SK-N-SH (cell line): ENCODE results near the gene DENND2D. TPM values are rescaled to one million over a fixed set of nuclear protein-coding genes. Genes with fewer than 3 reads are reported as not detected.

Experiments used
- CTCF ChIA-PET: fragments of 300-600, 350-600 bp; formaldehyde crosslinking; extraction: SDS; loops from one replicate; lab custom pipeline; 2021; lab: Yijun Ruan, JAX
- POLR2A ChIA-PET: fragments of 350-600 bp; sonication (Branson Sonifier 250); formaldehyde crosslinking; extraction: SDS; loops from one replicate; lab custom pipeline; 2020; ENCODE audit warnings: antibody characterized with exemption, inconsistent platforms; lab: Yijun Ruan, JAX
- DNase-seq: peaks from one replicate; pipeline ENCODE4 v3.0.0; 2012
- H2AFZ ChIP-seq: fragments of 200-600 bp; sonication (generic); 2 replicates; pipeline ENCODE4 v1.8.1; 2016; ENCODE audit warnings: antibody characterized with exemption, mild to moderate bottlenecking, low read depth
- H3F3A ChIP-seq: fragments of 200-600 bp; sonication (generic); replicated peaks from 2 replicates; pipeline ENCODE3; 2016; ENCODE audit warnings: antibody characterized with exemption, mild to moderate bottlenecking; ENCODE audit not compliant: insufficient read depth
- H3K27ac ChIP-seq, 2 experiments: fragments of 200-500 bp in 1 of 2; fragments of 200-600 bp in 1 of 2; sonication (Bioruptor generic) in 1 of 2; sonication (generic), shearing (Covaris generic) in 1 of 2; 2 replicates each; pipeline versions ENCODE4 v1.5.1 to v1.6.1; 2014 to 2016; ENCODE audit warnings: low read depth in 2 of 2, inconsistent platforms in 1 of 2, low read length in 1 of 2, mild to moderate bottlenecking in 1 of 2, mixed read lengths in 1 of 2
- H3K27me3 ChIP-seq: fragments of 200-600 bp; sonication (generic), shearing (Covaris generic); 2 replicates; pipeline ENCODE4 v1.6.1; 2016; ENCODE audit warnings: mixed run types; ENCODE audit not compliant: insufficient read depth
- H3K36me3 ChIP-seq, 2 experiments: fragments of 200-500 bp in 1 of 2; fragments of 200-600 bp in 1 of 2; sonication (Bioruptor generic) in 1 of 2; sonication (generic) in 1 of 2; replicated peaks in 1 of 2; 2 replicates each; pipeline versions ENCODE3 to v1.5.1; 2014 to 2016; ENCODE audit warnings: low read length in 1 of 2, mild to moderate bottlenecking in 1 of 2; ENCODE audit not compliant: insufficient read depth in 2 of 2, control insufficient read depth in 1 of 2
- H3K4me1 ChIP-seq, 2 experiments: fragments of 200-500 bp in 1 of 2; fragments of 200-600 bp in 1 of 2; sonication (Bioruptor generic) in 1 of 2; sonication (generic), shearing (Covaris generic) in 1 of 2; 2 replicates each; pipeline versions ENCODE4 v1.5.1 to v1.6.1; 2014 to 2016; ENCODE audit warnings: low read depth in 1 of 2, low read length in 1 of 2, mixed run types in 1 of 2; ENCODE audit not compliant: insufficient read depth in 2 of 2, control insufficient read depth in 1 of 2
- H3K4me2 ChIP-seq: fragments of 200-600 bp; sonication (generic), shearing (Covaris generic); 2 replicates; pipeline ENCODE4 v1.6.1; 2017; ENCODE audit warnings: mixed run types
- H3K4me3 ChIP-seq, 2 experiments: fragments of 200-500 bp in 1 of 2; fragments of 200-600 bp in 1 of 2; sonication (Bioruptor generic) in 1 of 2; sonication (generic), shearing (Covaris generic) in 1 of 2; 2 replicates each; pipeline versions ENCODE4 v1.5.1 to v1.8.1; 2014 to 2016; ENCODE audit warnings: low read depth in 2 of 2, inconsistent platforms in 1 of 2, low read length in 1 of 2, mild to moderate bottlenecking in 1 of 2, mixed read lengths in 1 of 2, moderate library complexity in 1 of 2
- H3K79me2 ChIP-seq: fragments of 200-600 bp; sonication (generic); 2 replicates; pipeline ENCODE4 v1.8.1; 2017; ENCODE audit warnings: mild to moderate bottlenecking; ENCODE audit not compliant: insufficient read depth
- H3K9ac ChIP-seq: fragments of 200-600 bp; sonication (generic); 2 replicates; pipeline ENCODE4 v1.6.1; 2017; ENCODE audit warnings: mixed run types
- H3K9me2 ChIP-seq: fragments of 200-600 bp; sonication (generic); 2 replicates; pipeline ENCODE4 v1.6.1; 2017; ENCODE audit warnings: mixed run types
- H3K9me3 ChIP-seq: fragments of 200-600 bp; sonication (generic); 2 replicates; pipeline ENCODE4 v1.6.1; 2017; ENCODE audit warnings: mixed run types, mild to moderate bottlenecking, moderate library complexity
- H4K20me1 ChIP-seq: fragments of 200-600 bp; sonication (generic); 2 replicates; pipeline ENCODE4 v1.6.1; 2017; ENCODE audit warnings: mild to moderate bottlenecking, mixed run types; ENCODE audit not compliant: insufficient read depth
- CHD2 ChIP-seq: fragments of 150-350 bp; IDR thresholded peaks from 2 replicates; pipeline ENCODE4 v1.6.1; 2018; ENCODE audit warnings: low read length; ENCODE audit not compliant: partially characterized antibody
- ELF1 ChIP-seq: IDR thresholded peaks from 2 replicates; pipeline ENCODE4 v1.4.0; 2012
- FOSL2 ChIP-seq: IDR thresholded peaks from 2 replicates; pipeline ENCODE4 v1.4.0; 2012; ENCODE audit warnings: low read depth, mild to moderate bottlenecking, moderate library complexity, borderline replicate concordance
- FOXM1 ChIP-seq: IDR thresholded peaks from 2 replicates; pipeline ENCODE4 v1.4.0; 2012; ENCODE audit warnings: low read depth, mild to moderate bottlenecking
- GABPA ChIP-seq: IDR thresholded peaks from 2 replicates; pipeline ENCODE4 v1.4.0; 2012; ENCODE audit warnings: low read depth, mild to moderate bottlenecking
- GATA2 ChIP-seq: sonication (generic); formaldehyde crosslinking; IDR thresholded peaks from 2 replicates; pipeline ENCODE4 v1.5.0; 2020; ENCODE audit warnings: mild to moderate bottlenecking, missing genetic modification reagents
- JUND ChIP-seq: IDR thresholded peaks from 2 replicates; pipeline ENCODE4 v1.4.0; 2012
- NRF1 ChIP-seq: IDR thresholded peaks from 2 replicates; pipeline ENCODE4 v1.6.1; 2012; ENCODE audit warnings: low read depth, mild to moderate bottlenecking, low read length
- POLR2AphosphoS5 ChIP-seq: IDR thresholded peaks from 2 replicates; pipeline ENCODE4 v1.6.1; 2012; ENCODE audit warnings: low read depth, low read length
- RAD21 ChIP-seq: IDR thresholded peaks from 2 replicates; pipeline ENCODE4 v1.6.1; 2012; ENCODE audit warnings: mild to moderate bottlenecking, low read length
- REST ChIP-seq: IDR thresholded peaks from 2 replicates; pipeline ENCODE4 v1.6.1; 2012; ENCODE audit warnings: mild to moderate bottlenecking, low read depth, low read length, moderate library complexity
- RFX5 ChIP-seq: IDR thresholded peaks from 2 replicates; pipeline ENCODE4 v1.6.1; 2012; ENCODE audit warnings: mild to moderate bottlenecking, improper control_type of control experiment, low read length
- RXRA ChIP-seq: IDR thresholded peaks from 2 replicates; pipeline ENCODE4 v1.4.0; 2012; ENCODE audit warnings: low read depth, mild to moderate bottlenecking, borderline replicate concordance
- SIN3A ChIP-seq: IDR thresholded peaks from 2 replicates; pipeline ENCODE4 v1.6.1; 2012; ENCODE audit warnings: low read depth, mild to moderate bottlenecking, low read length, moderate library complexity, borderline replicate concordance
- SMC3 ChIP-seq: IDR thresholded peaks from 2 replicates; pipeline ENCODE4 v1.6.1; 2012; ENCODE audit warnings: low read depth, low read length, improper control_type of control experiment
- TEAD4 ChIP-seq: IDR thresholded peaks from 2 replicates; pipeline ENCODE4 v1.4.0; 2012; ENCODE audit warnings: mild to moderate bottlenecking, borderline replicate concordance; ENCODE audit not compliant: insufficient read depth
- WGBS: methylation state at CpG from one replicate; pipeline ENCODE4 v1.1.6; 2017; ENCODE audit warnings: low lambda C conversion rate; 5-methylcytosine and 5-hydroxymethylcytosine counted together
- polyA plus RNA-seq, 3 experiments: library from polyadenylated mRNA; depleted of rRNA; stranded (reverse); fragments of >200 nt; gene quantifications; 2 replicates each; pipeline ENCODE4 v1.2.3, GENCODE V29; 2012
- TF ChIP-seq, protein P1 (sequence below): fragments of 150-350 bp; IDR thresholded peaks from 2 replicates; pipeline ENCODE4 v1.6.1; 2016; ENCODE audit warnings: mild to moderate bottlenecking, low read depth, low read length
- TF ChIP-seq, protein P2 (sequence below): IDR thresholded peaks from 2 replicates; pipeline ENCODE4; 2012
- TF ChIP-seq, protein P3 (sequence below): fragments of 150-350 bp; IDR thresholded peaks from 2 replicates; pipeline ENCODE4 v1.6.1; 2017; ENCODE audit warnings: antibody characterized with exemption, low read length, low read depth, borderline replicate concordance
- TF ChIP-seq, protein P4 (sequence below): IDR thresholded peaks from 2 replicates; pipeline ENCODE4 v1.4.0; 2012; ENCODE audit warnings: low read depth

The DENND2D gene
- polyA plus RNA-seq, 1 of the 3 experiments (the other 2 are of a cell fraction): 1.3 TPM

DNA sequence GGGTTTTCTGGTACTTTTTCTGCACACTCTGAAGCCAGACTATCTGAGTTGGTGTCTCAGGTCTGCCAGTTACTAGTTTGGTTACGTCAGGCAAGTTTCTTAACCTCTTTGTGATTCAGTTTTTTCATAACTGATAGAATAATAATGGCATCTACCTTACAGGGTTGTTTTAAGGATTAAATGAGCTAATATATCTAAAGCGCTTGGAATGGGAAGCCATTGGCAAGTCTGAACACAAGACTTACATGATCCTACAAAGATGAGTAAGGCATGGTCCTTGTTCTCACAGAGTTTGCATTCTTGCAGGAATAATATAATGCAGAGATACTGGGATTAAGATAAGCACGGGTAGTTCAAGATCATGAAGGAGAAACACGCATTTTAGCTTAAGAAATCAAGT is 9.2 kb upstream of the DENND2D start:
- Histone ChIP-seq H3K4me3 (no peak overlapping the region), H3K27me3 (no peaks in the 10 kb centered on the region), H3K9me2 (no peaks in the 10 kb centered on the region), H2AFZ (no peak overlapping the region), H3K4me1 (no peaks in the 10 kb centered on the region; a peak in 1 of 4 replicates), H4K20me1 (no peaks in the 10 kb centered on the region), H3K79me2 (no peaks in the 10 kb centered on the region), H3F3A (no peaks in the 10 kb centered on the region), H3K36me3 (no peaks in the 10 kb centered on the region), H3K9ac (no peak overlapping the region), H3K9me3 (no peaks in the 10 kb centered on the region), H3K27ac (no peak overlapping the region), H3K4me2 (no peak overlapping the region)
- POLR2A ChIA-PET: no interaction called here
- DNase-seq: no peak
- TF ChIP-seq RAD21: no peak
- TF ChIP-seq, protein P1, sequence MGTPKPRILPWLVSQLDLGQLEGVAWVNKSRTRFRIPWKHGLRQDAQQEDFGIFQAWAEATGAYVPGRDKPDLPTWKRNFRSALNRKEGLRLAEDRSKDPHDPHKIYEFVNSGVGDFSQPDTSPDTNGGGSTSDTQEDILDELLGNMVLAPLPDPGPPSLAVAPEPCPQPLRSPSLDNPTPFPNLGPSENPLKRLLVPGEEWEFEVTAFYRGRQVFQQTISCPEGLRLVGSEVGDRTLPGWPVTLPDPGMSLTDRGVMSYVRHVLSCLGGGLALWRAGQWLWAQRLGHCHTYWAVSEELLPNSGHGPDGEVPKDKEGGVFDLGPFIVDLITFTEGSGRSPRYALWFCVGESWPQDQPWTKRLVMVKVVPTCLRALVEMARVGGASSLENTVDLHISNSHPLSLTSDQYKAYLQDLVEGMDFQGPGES: no peak
- CTCF ChIA-PET: interaction anchor here (0.9 kb wide), 1 partner anchor 13 kb away, joined by 3 read pairs; no protein-coding TSS in a partner anchor
- WGBS: 43% methylated on average over 4 of the region's 4 CpGs

DNA sequence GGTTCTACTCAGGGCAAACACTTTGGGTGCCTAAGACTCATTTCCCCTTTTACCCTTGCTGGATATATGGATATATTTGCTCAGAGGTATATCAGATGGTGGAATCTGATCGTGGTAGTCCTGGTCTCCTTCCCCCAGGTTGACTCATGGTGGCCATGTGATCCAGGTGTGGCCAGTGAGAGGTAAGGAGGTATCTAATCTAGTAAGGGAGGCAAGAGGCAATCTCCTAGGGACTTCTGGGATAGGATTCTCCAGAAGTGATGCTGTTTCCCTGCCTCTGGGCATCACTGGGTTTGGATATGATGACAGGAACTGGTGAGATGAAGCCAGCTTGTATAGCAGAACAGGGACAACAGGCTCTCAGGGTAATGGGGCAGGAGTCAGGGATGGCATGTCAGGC is 8.5 kb upstream of the DENND2D start:
- Histone ChIP-seq H3K4me1 (no peaks in the 10 kb centered on the region; a peak in 1 of 4 replicates), H3K4me3 (no peak overlapping the region), H3K79me2 (no peaks in the 10 kb centered on the region), H2AFZ (no peak overlapping the region), H3F3A (no peaks in the 10 kb centered on the region), H3K27ac (no peak overlapping the region), H3K9ac (no peak overlapping the region), H3K27me3 (no peaks in the 10 kb centered on the region), H3K9me3 (no peaks in the 10 kb centered on the region), H4K20me1 (no peaks in the 10 kb centered on the region), H3K4me2 (no peak overlapping the region), H3K9me2 (no peaks in the 10 kb centered on the region), H3K36me3 (no peaks in the 10 kb centered on the region)
- ChIA-PET POLR2A (no interaction called here), CTCF (interaction anchor here (0.9 kb wide), 1 partner anchor 14 kb away, joined by 3 read pairs; no protein-coding TSS in a partner anchor)
- no peak for DNase-seq
- TF ChIP-seq FOXM1 (no peak), JUND (no peak), NRF1 (no peak), RXRA (no peak), RFX5 (no peak), GABPA (no peak), FOSL2 (no peak), SIN3A (no peak), REST (no peak), TEAD4 (no peak), CHD2 (no peak), SMC3 (no peak), ELF1 (no peak), GATA2 (CRISPR knock-in tag) (no peak), POLR2AphosphoS5 (no peak), RAD21 (no peak)
- TF ChIP-seq, protein P2, sequence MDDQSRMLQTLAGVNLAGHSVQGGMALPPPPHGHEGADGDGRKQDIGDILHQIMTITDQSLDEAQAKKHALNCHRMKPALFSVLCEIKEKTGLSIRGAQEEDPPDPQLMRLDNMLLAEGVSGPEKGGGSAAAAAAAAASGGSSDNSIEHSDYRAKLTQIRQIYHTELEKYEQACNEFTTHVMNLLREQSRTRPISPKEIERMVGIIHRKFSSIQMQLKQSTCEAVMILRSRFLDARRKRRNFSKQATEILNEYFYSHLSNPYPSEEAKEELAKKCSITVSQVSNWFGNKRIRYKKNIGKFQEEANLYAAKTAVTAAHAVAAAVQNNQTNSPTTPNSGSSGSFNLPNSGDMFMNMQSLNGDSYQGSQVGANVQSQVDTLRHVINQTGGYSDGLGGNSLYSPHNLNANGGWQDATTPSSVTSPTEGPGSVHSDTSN: no peak
- TF ChIP-seq, protein P3, sequence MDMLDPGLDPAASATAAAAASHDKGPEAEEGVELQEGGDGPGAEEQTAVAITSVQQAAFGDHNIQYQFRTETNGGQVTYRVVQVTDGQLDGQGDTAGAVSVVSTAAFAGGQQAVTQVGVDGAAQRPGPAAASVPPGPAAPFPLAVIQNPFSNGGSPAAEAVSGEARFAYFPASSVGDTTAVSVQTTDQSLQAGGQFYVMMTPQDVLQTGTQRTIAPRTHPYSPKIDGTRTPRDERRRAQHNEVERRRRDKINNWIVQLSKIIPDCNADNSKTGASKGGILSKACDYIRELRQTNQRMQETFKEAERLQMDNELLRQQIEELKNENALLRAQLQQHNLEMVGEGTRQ: no peak
- TF ChIP-seq, protein P4, sequence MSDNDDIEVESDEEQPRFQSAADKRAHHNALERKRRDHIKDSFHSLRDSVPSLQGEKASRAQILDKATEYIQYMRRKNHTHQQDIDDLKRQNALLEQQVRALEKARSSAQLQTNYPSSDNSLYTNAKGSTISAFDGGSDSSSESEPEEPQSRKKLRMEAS: no peak
- WGBS: 0% methylated on average over 1 of the region's 1 CpG
